Neural cell (in vitro differentiated cells): ENCODE measurements around the gene PTPRG.

Experiments used
- CTCF ChIP-seq: fragments of 450-650 bp; IDR thresholded peaks from 2 replicates; pipeline ENCODE4 v1.5.1; 2014; ENCODE audit warnings: antibody characterized with exemption, mild to moderate bottlenecking, moderate library complexity; ENCODE audit not compliant: poor library complexity, severe bottlenecking
- EP300 ChIP-seq: fragments of 450-650 bp; conservative IDR thresholded peaks from 2 replicates; pipeline ENCODE4 v1.6.1; 2014; ENCODE audit warnings: antibody characterized with exemption, mild to moderate bottlenecking, moderate library complexity; ENCODE audit not compliant: poor library complexity, severe bottlenecking
- EZH2 ChIP-seq: fragments of 200-600, 300-800 bp; shearing (Covaris generic), sonication (generic); IDR thresholded peaks from 2 replicates; pipeline ENCODE4 v1.6.1; 2014; ENCODE audit warnings: antibody characterized with exemption, low read length, borderline replicate concordance, mild to moderate bottlenecking; ENCODE audit not compliant: insufficient read depth, poor library complexity, severe bottlenecking
- POLR2AphosphoS5 ChIP-seq: IDR thresholded peaks from 2 replicates; pipeline ENCODE4 v1.6.1; 2012
- SMC3 ChIP-seq: fragments of 450-650 bp; conservative IDR thresholded peaks from 2 replicates; pipeline ENCODE4 v1.6.1; 2014; ENCODE audit warnings: antibody characterized with exemption, mild to moderate bottlenecking, moderate library complexity; ENCODE audit not compliant: poor library complexity

- TF ChIP-seq POLR2AphosphoS5 (no peak), CTCF (no peak), EZH2 (no peak), EP300 (no peak), SMC3 (no peak)
Observed at GRCh38 chr3:62135741-62136140, 574.4 kb downstream of the PTPRG start.
